IPS-11a (cell line): ENCODE results near the gene IQGAP1.

Source experiments
- H3K4me3 ChIP-seq: one replicate; pipeline ENCODE4 v1.5.1; 2013; ENCODE audit warnings: low read depth, low read length, control low read depth

IQGAP1 gene

DNA sequence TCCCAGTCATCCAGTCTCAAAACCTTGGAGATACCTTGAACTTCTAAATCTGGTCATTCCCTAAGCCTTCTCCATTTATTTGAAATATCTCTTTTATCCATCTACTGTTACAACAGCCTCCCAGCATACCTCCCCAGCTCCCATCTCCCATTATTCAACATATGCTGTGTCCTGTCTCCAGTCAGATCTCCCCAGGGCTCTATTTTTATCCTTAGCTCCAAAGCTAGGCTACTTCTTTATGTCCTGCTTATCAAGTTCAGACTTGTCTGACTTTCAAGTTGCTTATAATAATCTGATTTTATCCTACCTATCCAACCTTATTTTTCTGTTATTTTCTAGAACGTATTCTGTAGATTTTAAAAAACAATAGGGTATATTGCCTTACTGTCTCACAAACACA lies 44.2 kb downstream of the IQGAP1 start:
- no peak overlapping the region for H3K4me3 ChIP-seq

- no peak overlapping the region for H3K4me3 ChIP-seq
Observed at GRCh38 chr15:90435652-90436337, 47.8 kb downstream of the IQGAP1 start.

DNA sequence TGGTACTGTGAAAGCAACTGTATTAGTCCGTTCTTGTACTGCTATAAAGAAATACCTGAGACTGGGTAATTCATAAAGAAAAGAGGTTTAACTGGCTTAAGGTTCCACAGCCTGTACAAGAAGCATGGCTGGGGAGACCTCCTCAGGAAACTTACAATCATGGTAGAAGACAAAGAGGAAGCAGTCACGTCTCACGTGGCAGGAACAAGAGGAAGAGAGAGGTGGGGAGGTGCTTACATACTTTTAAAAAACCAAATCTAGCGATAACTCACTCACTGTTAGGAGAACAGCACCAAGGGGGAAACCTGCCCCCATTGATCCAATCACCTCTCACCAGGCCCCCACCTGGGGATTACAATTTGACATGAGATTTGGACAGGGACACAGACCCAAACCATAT lies 48.9 kb downstream of the IQGAP1 start:
- no peak overlapping the region for H3K4me3 ChIP-seq

DNA sequence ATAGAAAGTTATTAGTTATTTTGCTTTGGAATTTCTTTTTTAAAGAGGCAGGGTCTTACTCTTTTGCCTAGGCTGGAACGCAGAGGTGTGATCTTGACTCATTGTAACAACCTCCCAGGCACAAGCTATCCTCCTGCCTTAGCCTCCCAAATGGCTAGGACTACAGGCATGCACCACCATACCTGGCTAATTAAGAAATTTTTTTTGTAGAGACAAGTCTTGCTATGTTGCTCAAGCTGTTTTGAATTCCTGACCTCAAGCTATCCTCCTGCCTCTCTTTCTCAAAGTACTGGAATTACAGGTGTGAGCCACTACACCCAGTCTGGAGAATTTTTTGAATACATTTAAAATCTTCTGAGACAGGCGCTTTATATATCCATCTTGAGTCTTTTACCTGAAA lies 49.5 kb downstream of the IQGAP1 start:
- H3K4me3 ChIP-seq: no peak overlapping the region

DNA sequence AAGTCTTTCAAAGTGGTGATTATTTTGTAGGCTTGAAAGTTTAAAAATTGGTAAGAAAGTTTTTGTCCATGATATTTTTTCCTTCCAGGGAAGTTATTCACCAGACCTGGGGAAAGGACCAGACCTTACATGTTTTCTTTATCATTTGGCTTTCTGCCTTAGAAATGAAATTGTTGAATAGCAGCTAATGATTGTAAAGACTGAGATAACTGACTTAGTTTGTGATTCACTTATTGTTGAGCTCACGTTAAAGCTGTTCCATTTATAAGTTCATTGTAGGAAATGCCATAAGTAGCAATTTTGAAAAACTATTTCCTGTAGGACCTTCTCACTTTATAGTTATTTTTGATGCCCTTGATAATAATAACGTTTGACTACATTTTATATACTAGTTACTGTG lies 51.9 kb downstream of the IQGAP1 start:
- no peak overlapping the region for H3K4me3 ChIP-seq

GRCh38 chr15:90441027-90441426 lies 53.0 kb downstream of the IQGAP1 start:
- no peak overlapping the region for H3K4me3 ChIP-seq

DNA sequence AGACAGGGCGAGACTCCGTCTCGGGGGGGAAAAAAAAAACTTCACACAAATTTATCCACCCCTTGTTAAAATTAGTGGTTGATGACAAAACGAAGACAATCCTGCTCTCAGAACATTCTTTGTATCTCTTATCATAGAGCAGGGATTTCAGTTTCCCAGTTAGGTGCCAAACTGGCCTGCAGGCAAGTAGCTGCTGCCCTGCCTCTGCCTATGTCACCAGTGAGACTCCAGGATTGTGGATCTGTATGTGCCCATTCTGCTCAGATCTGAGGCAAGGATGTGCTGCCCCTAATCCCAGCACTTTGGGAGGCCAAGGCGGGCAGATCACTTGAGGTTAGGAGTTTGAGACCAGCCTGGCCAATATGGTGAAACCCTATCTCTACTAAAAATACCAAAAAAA lies 54.4 kb downstream of the IQGAP1 start:
- no peak overlapping the region for H3K4me3 ChIP-seq

DNA sequence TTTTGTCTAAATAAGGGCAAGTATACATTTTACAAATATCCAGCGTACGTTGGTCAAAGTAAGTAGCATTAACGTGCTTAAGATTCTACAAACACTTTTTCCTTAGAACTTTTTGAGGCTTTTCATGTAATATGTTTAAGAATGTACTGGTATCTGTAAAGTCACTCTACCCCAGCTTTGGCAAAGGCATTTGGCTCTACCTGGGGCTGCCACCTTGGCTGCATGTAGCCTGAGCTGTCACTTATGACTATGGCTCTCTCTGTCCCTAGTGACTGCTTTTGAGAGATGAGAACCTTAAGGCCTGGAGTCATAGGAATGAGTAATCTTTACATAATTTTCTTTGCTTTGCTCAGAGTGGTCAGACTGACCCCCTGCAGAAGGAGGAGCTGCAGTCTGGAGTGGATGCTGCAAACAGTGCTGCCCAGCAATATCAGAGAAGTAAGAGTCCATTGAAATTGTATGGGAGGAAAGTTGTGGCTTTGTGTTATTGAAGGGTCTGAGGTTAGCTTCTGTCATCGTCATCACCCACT lies 61.2 kb downstream of the IQGAP1 start:
- H3K4me3 ChIP-seq: no peak overlapping the region

DNA sequence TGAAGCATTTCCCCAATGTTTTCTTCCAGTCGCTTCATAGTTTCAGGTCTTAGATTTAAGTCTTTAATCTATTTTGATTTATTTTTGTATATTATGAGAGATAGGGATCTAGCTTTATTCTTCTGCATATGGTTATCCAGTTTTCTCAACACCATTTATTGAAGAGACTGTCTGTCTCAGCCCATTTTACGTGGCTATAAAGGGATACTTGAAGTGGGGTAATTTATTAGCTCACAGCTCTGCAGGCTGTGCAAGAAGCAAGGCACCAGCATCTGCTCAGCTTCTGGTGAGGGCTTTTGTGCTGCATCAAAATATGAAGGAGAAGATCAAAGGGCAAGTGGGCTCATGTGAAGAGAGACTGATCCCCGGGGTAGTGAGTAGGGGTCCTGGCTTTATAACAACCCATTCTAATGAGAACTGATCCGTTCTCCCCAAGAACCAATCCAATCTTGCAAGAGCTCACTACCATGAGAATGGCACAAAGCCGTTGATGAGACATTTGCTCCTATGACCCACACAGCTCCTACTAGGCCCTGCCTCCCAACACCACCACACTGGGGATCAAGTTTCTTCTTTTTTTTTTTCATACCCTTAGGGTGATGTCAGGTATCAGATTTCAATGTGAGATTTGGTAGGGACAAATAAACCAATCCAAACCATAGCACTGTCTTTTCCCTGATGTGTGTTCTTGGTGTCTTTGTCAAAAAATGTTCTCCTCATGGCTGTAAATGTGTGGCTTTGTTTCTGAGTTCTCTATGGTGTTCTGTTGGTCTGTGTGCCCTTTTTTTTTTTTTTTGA lies 63.2 kb downstream of the IQGAP1 start:
- H3K4me3 ChIP-seq: no peak overlapping the region

GRCh38 chr15:90456236-90456635 lies 68.2 kb downstream of the IQGAP1 start:
- H3K4me3 ChIP-seq: no peak overlapping the region

DNA sequence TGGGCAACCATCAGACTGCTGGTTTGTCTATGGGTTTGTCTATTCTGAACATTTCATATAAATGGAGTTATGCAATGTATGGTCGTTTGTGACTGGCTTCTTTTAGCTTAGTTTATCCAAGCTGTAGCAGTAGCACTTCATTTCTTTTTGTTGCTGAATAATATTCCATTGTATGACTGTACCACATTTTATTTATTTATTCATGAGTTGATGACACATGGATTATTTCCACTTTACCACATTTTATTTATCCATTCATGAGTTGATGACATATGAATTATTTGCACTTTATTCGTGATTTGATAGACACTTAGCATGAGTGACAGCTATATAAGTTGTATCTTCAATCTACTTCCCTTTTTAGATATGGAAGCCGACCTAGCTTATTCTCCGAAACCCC lies 70.0 kb downstream of the IQGAP1 start:
- H3K4me3 ChIP-seq: no peak overlapping the region

DNA sequence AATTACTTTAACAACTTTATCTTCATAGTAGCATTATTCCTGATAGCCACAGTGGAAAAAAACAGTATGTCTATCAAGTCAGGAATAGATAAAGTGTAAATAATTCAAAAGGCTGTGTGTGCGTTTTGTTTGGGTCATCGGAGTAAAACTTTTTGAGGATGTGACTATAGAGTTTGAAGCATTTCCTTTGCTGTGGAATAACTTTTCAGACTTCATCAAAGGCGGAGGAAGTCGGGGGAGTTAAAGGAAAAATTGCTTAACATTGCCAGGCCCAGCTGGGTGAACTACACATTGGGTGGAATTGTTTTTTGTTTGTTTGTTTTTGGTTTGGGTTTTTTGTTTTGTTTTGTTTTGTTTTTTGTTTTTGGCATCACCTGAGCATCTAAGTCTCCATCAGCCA lies 71.3 kb downstream of the IQGAP1 start:
- H3K4me3 ChIP-seq: no peak overlapping the region

- H3K4me3 ChIP-seq: no peak overlapping the region
Observed at GRCh38 chr15:90460142-90460824, 72.2 kb downstream of the IQGAP1 start.

GRCh38 chr15:90463381-90463780 lies 75.3 kb downstream of the IQGAP1 start:
- H3K4me3 ChIP-seq: no peak overlapping the region

- H3K4me3 ChIP-seq: no peak overlapping the region
Observed at GRCh38 chr15:90465140-90465929, 77.3 kb downstream of the IQGAP1 start.

DNA sequence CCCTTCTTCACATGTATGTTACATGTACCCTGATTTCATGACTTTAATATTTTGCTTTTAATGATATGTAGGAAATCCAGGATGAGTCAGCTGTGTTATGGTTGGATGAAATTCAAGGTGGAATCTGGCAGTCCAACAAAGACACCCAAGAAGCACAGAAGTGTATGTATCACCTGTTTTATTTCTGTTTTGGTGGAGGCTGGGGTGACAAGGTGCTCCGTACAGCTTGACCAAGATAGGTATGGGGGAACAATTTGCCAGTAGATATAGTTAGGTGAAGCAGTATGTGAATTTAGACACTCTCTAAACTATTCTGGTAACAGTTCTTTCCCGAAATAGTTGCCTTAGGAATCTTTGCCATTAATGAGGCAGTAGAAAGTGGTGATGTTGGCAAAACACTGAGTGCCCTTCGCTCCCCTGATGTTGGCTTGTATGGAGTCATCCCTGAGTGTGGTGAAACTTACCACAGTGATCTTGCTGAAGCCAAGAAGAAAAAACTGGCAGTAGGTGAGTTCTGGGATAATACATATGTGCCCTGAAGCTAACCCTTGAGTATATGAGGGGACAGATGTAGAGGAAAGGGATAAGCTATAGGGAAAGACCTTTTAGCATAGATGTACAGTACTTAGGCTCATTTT lies 78.0 kb downstream of the IQGAP1 start:
- H3K4me3 ChIP-seq: no peak overlapping the region

GRCh38 chr15:90469723-90470122 lies 81.7 kb downstream of the IQGAP1 start:
- H3K4me3 ChIP-seq: no peak overlapping the region

GRCh38 chr15:90470453-90470852 lies 82.4 kb downstream of the IQGAP1 start:
- H3K4me3 ChIP-seq: no peak overlapping the region

DNA sequence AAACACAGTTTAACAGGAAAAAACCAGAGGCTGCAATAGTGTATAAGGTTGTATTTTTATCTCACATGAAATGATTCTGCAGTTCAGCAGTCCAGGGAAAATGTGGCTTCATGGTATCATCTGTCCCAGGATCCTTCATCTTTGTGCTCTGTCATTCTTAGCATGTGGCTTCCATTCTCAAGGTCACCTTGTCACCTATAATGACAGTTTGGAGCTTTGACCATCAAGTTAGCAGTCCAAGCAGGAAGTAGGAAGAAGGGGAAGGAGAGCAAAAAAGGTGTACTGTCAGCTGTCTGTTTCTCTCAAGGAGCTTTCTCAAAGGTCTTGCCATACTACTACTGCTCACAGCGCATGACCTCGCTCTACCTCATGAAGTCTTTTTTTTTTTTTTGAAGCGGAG lies 83.1 kb downstream of the IQGAP1 start:
- H3K4me3 ChIP-seq: no peak overlapping the region

GRCh38 chr15:90471769-90472168 lies 83.7 kb downstream of the IQGAP1 start:
- no peak overlapping the region for H3K4me3 ChIP-seq
